IMR-90 (cell line): Measurements from ENCODE around the gene CDK10. TPM values are rescaled to one million over a fixed set of nuclear protein-coding genes. Genes with fewer than 3 reads are reported as not detected.

Source experiments
- ATAC-seq: fragments of 200-7000 bp; cut with Tn5 transposase; 2 replicates; pipeline ENCODE4 v1.9.1; 2020; ENCODE audit warnings: low read depth, mild to moderate bottlenecking, moderate library complexity
- BruUV-seq: library from RNA; stranded (reverse); fragments of 400-500 nt; replicated peaks from 2 replicates; lab custom pipeline; 2021; lab: Mats Ljungman, UMichigan
- CTCF ChIA-PET: fragments of 300-600 bp; formaldehyde crosslinking; extraction: SDS; loops from one replicate; lab custom pipeline; 2021; ENCODE audit warnings: antibody characterized with exemption; lab: Yijun Ruan, JAX
- POLR2A ChIA-PET: fragments of 300-600 bp; sonication (Branson Sonifier 250); formaldehyde crosslinking; loops from one replicate; lab custom pipeline; 2022; ENCODE audit warnings: antibody characterized with exemption; ENCODE audit not compliant: unreplicated experiment; lab: Charles Lee
- DNase-seq: peaks from one replicate; pipeline ENCODE4 v3.0.0; 2013
- H2AFZ ChIP-seq: replicated peaks from 2 replicates; pipeline ENCODE3; 2013; ENCODE audit warnings: low read length, mild to moderate bottlenecking; ENCODE audit not compliant: poor library complexity
- H2AK5ac ChIP-seq: 2 replicates; pipeline ENCODE4 v1.6.1; 2013; ENCODE audit warnings: low read depth, low read length, inconsistent platforms
- H2AK9ac ChIP-seq: replicated peaks from 2 replicates; pipeline ENCODE3; 2013; ENCODE audit warnings: mild to moderate bottlenecking, low read depth, low read length, moderate library complexity; ENCODE audit not compliant: poor library complexity
- H2BK120ac ChIP-seq: 2 replicates; pipeline ENCODE4 v1.6.1; 2013; ENCODE audit warnings: low read depth, low read length, inconsistent platforms
- H2BK15ac ChIP-seq: 3 replicates; pipeline ENCODE4 v1.6.1; 2013; ENCODE audit warnings: low read depth, low read length, inconsistent platforms
- H2BK20ac ChIP-seq: 2 replicates; pipeline ENCODE4 v1.6.1; 2013; ENCODE audit warnings: low read depth, mild to moderate bottlenecking, inconsistent platforms, low read length, moderate library complexity
- H2BK5ac ChIP-seq: 2 replicates; pipeline ENCODE4 v1.6.1; 2013; ENCODE audit warnings: mild to moderate bottlenecking, low read depth, low read length, inconsistent platforms; ENCODE audit not compliant: poor library complexity, severe bottlenecking
- H3K14ac ChIP-seq: replicated peaks from 2 replicates; pipeline ENCODE4 v1.6.1; 2013; ENCODE audit warnings: low read depth, low read length, inconsistent platforms
- H3K18ac ChIP-seq: 2 replicates; pipeline ENCODE4 v1.6.1; 2013; ENCODE audit warnings: low read depth, low read length, control low read depth
- H3K23ac ChIP-seq: 2 replicates; pipeline ENCODE4 v1.6.1; 2013; ENCODE audit warnings: low read depth, low read length, inconsistent platforms
- H3K27ac ChIP-seq: 2 replicates; pipeline ENCODE4 v1.5.1; 2013; ENCODE audit warnings: mild to moderate bottlenecking, control low read depth, low read length; ENCODE audit not compliant: insufficient read depth
- H3K27me3 ChIP-seq: 2 replicates; pipeline ENCODE4 v1.6.1; 2013; ENCODE audit warnings: low read length; ENCODE audit not compliant: control insufficient read depth, insufficient read depth
- H3K36me3 ChIP-seq: 2 replicates; pipeline ENCODE4 v1.6.1; 2013; ENCODE audit warnings: low read length, mixed read lengths; ENCODE audit not compliant: control insufficient read depth, insufficient read depth
- H3K4ac ChIP-seq: 2 replicates; pipeline ENCODE4 v1.6.1; 2013; ENCODE audit warnings: low read depth, low read length, inconsistent platforms
- H3K4me1 ChIP-seq: 2 replicates; pipeline ENCODE4 v1.6.1; 2013; ENCODE audit warnings: low read length, mixed read lengths; ENCODE audit not compliant: control insufficient read depth, insufficient read depth
- H3K4me2 ChIP-seq: 2 replicates; pipeline ENCODE4 v1.6.1; 2013; ENCODE audit warnings: low read depth, mild to moderate bottlenecking, control low read depth, low read length, moderate library complexity
- H3K4me3 ChIP-seq: 2 replicates; pipeline ENCODE4 v1.5.1; 2013; ENCODE audit warnings: low read depth, mild to moderate bottlenecking, control low read depth, low read length, moderate library complexity; ENCODE audit not compliant: insufficient read depth
- H3K56ac ChIP-seq: 2 replicates; pipeline ENCODE4 v1.6.1; 2013; ENCODE audit warnings: low read length, inconsistent platforms; ENCODE audit not compliant: insufficient read depth; ENCODE audit errors: extremely low read depth
- H3K79me1 ChIP-seq, 2 experiments: 2 replicates each; pipeline ENCODE4 v1.6.1; 2013; ENCODE audit warnings: low read length in 2 of 2, inconsistent platforms in 1 of 2, low read depth in 1 of 2
- H3K9ac ChIP-seq: 2 replicates; pipeline ENCODE4 v1.6.1; 2013; ENCODE audit warnings: low read depth, low read length, control low read depth
- H3K9me1 ChIP-seq: 2 replicates; pipeline ENCODE4 v1.6.1; 2013; ENCODE audit warnings: low read length, inconsistent platforms; ENCODE audit not compliant: insufficient read depth
- H3K9me3 ChIP-seq: 2 replicates; pipeline ENCODE4 v1.6.1; 2013; ENCODE audit warnings: low read length; ENCODE audit not compliant: control insufficient read depth, insufficient read depth
- H4K20me1 ChIP-seq: 2 replicates; pipeline ENCODE4 v1.6.1; 2013; ENCODE audit warnings: low read length, inconsistent platforms; ENCODE audit not compliant: insufficient read depth
- H4K5ac ChIP-seq: 2 replicates; pipeline ENCODE4 v1.6.1; 2013; ENCODE audit warnings: mild to moderate bottlenecking, low read depth, low read length, control low read depth
- H4K8ac ChIP-seq, 2 experiments: 2 replicates each; pipeline ENCODE4 v1.6.1; 2013; ENCODE audit warnings: low read depth in 2 of 2, low read length in 2 of 2, control low read depth in 1 of 2, inconsistent platforms in 1 of 2
- H4K91ac ChIP-seq: 2 replicates; pipeline ENCODE4 v1.6.1; 2013; ENCODE audit warnings: low read depth, low read length, inconsistent platforms; ENCODE audit not compliant: insufficient read depth
- BHLHE40 ChIP-seq: fragments of 150-350 bp; IDR thresholded peaks from 2 replicates; pipeline ENCODE4 v1.6.1; 2016; ENCODE audit warnings: mild to moderate bottlenecking, low read depth, low read length
- CEBPB ChIP-seq: IDR thresholded peaks from 2 replicates; pipeline ENCODE4 v1.6.1; 2012; ENCODE audit warnings: low read depth, low read length, improper control_type of control experiment
- CHD1 ChIP-seq: IDR thresholded peaks from 2 replicates; pipeline ENCODE4 v1.6.1; 2012; ENCODE audit warnings: low read depth, low read length, improper control_type of control experiment
- FOS ChIP-seq: fragments of 150-350 bp; IDR thresholded peaks from 2 replicates; pipeline ENCODE4 v1.6.1; 2016; ENCODE audit warnings: low read depth, low read length
- MAFK ChIP-seq: IDR thresholded peaks from 2 replicates; pipeline ENCODE4 v1.6.1; 2012; ENCODE audit warnings: low read depth, low read length, improper control_type of control experiment
- MAZ ChIP-seq: IDR thresholded peaks from 2 replicates; pipeline ENCODE4 v1.6.1; 2012; ENCODE audit warnings: low read depth, mild to moderate bottlenecking, low read length, improper control_type of control experiment, moderate library complexity, borderline replicate concordance
- MXI1 ChIP-seq: IDR thresholded peaks from 2 replicates; pipeline ENCODE4 v1.6.1; 2012; ENCODE audit warnings: low read depth, mild to moderate bottlenecking, low read length, moderate library complexity, borderline replicate concordance
- NFE2L2 ChIP-seq: fragments of 150-350 bp; IDR thresholded peaks from 2 replicates; pipeline ENCODE4 v1.6.1; 2016; ENCODE audit warnings: low read depth, mild to moderate bottlenecking, low read length
- POLR2A ChIP-seq: IDR thresholded peaks from 2 replicates; pipeline ENCODE4 v1.6.1; 2012; ENCODE audit warnings: mild to moderate bottlenecking, low read depth, low read length
- RAD21 ChIP-seq: IDR thresholded peaks from 2 replicates; pipeline ENCODE4 v1.6.1; 2012; ENCODE audit warnings: low read length, improper control_type of control experiment
- RCOR1 ChIP-seq: IDR thresholded peaks from 2 replicates; pipeline ENCODE4 v1.6.1; 2012; ENCODE audit warnings: mild to moderate bottlenecking, low read length, improper control_type of control experiment; ENCODE audit not compliant: insufficient replicate concordance
- RFX5 ChIP-seq: IDR thresholded peaks from 2 replicates; pipeline ENCODE4 v1.8.0; 2012; ENCODE audit warnings: low read depth, mild to moderate bottlenecking, low read length, moderate library complexity
- SMC3 ChIP-seq: fragments of 150-350 bp; IDR thresholded peaks from 2 replicates; pipeline ENCODE4 v1.6.1; 2016; ENCODE audit warnings: low read depth, mild to moderate bottlenecking, antibody characterized with exemption, low read length, moderate library complexity
- WGBS, 2 experiments: methylation state at CpG; one replicate each; pipeline versions ENCODE4 v1.1.5 to v1.1.7; 2013; ENCODE audit warnings: missing lambda C conversion rate in 2 of 2; ENCODE audit not compliant: insufficient read length in 1 of 2; ENCODE audit errors: extremely low coverage in 2 of 2; 5-methylcytosine and 5-hydroxymethylcytosine counted together
- dilution Hi-C: fragments of 300-500 bp; cut with HindIII; formaldehyde crosslinking; loops from one replicate; pipeline ENCODE4 v1.14.3; 2018; ENCODE audit warnings: low sequenced_read_pairs; ENCODE audit not compliant: unreplicated experiment
- in situ Hi-C: fragments of 300-500 bp; cut with MboI; formaldehyde crosslinking; loops from 3 replicates; pipeline ENCODE4 v1.14.3; 2019; ENCODE audit warnings: low sequenced_read_pairs, inconsistent platforms, mixed read lengths
- intact Hi-C: fragments of 100-400 bp; cut with micrococcal nuclease; formaldehyde crosslinking; loops from 2 replicates; pipeline ENCODE4 v1.10.0; 2022
- polyA plus RNA-seq, 3 experiments: library from polyadenylated mRNA; depleted of rRNA; stranded (reverse); fragments of >200 nt; gene quantifications; 2 replicates each; pipeline ENCODE4 v1.2.3, GENCODE V29; 2012; ENCODE audit warnings: low replicate concordance in 1 of 3
- total RNA-seq: library from RNA; depleted of rRNA; stranded (reverse); fragments of >200 nt; gene quantifications from 2 replicates; pipeline ENCODE4 v1.2.3, GENCODE V29; 2012
- TF ChIP-seq, protein P1 (sequence below): fragments of 150-350 bp; IDR thresholded peaks from 2 replicates; pipeline ENCODE4 v1.6.1; 2017; ENCODE audit warnings: mild to moderate bottlenecking, antibody characterized with exemption, low read length, low read depth
- TF ChIP-seq, protein P2 (sequence below): conservative IDR thresholded peaks from 2 replicates; pipeline ENCODE4 v1.5.1; 2012; ENCODE audit warnings: mild to moderate bottlenecking, low read depth, low read length, improper control_type of control experiment

CDK10 gene
- total and polyA plus RNA-seq, 2 of the 4 experiments (the other 2 are of a cell fraction) = 19.5 to 61.8 TPM

DNA sequence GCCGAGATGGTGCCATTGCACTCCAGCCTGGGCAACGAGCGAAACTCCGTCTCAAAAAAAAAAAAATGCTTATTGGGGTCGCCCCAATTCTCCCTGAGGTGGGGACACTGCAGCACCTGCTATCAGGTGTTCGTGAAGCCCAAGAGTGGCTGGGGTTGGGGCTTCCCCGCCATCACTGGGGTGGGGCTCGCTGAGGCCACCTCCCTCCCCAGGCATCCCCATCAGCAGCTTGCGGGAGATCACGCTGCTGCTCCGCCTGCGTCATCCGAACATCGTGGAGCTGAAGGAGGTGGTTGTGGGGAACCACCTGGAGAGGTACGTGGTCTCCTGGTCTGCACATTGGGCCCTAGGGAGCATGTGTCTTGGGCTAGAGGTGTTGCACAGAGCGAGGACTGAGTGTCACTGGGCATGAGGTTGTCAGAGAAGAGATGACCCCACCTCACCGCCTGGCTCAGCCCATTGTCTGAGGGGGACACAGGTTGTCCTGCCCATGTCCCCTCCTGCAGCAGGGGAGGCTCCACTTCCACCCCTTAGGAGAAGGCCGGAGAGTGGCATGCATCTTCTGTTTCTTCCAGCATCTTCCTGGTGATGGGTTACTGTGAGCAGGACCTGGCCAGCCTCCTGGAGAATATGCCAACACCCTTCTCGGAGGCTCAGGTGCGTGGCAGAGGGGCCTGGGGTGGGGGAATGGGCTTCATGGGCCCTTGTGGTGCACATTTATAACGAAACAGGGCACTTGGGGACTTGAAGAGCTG, 4.9 kb downstream of the CDK10 start:
- Histone ChIP-seq H3K23ac (no peak overlapping the region), H2BK20ac (no peak overlapping the region), H3K56ac (no peak overlapping the region), H2BK15ac (no peak overlapping the region), H4K20me1 (peaks cover 9% of the 10 kb centered on the region), H3K27me3 (no peaks in the 10 kb centered on the region), H2BK5ac (no peak overlapping the region), H3K79me1 (peaks cover 28 to 36% of the 10 kb centered on the region in 2 experiments), H4K91ac (no peak overlapping the region), H3K14ac (no peak overlapping the region), H2AK5ac (no peak overlapping the region; the same call in 1 of the 2 replicates), H4K5ac (no peak overlapping the region), H2BK120ac (no peak overlapping the region), H3K9me1 (peaks cover 6% of the 10 kb centered on the region; the same call in 1 of the 2 replicates), H3K18ac (no peak overlapping the region), H3K4me1 (peaks cover 3% of the 10 kb centered on the region), H3K36me3 (peaks cover 47% of the 10 kb centered on the region), H4K8ac (no peak overlapping the region), H3K9me3 (no peaks in the 10 kb centered on the region), H3K4me2 (no peak overlapping the region), H3K27ac (no peak overlapping the region), H3K9ac (no peak overlapping the region), H3K4me3 (no peak overlapping the region), H2AFZ (no peak overlapping the region), H3K4ac (no peak overlapping the region), H2AK9ac (no peak overlapping the region)
- intact Hi-C loops (no loop called here), in situ Hi-C loops (no loop called here), dilution Hi-C loops (no loop called here)
- DNase-seq (no peak), ATAC-seq (no peak)
- WGBS, 2 experiments = 100% methylated on average over 2 of the region's 21 CpGs; no CpG with 5 or more reads in 1 of the 2 experiments
- CTCF ChIA-PET = no interaction called here
- POLR2A ChIA-PET = no interaction called here
- TF ChIP-seq FOS (no peak), BHLHE40 (no peak), CEBPB (no peak), MAZ (no peak), MAFK (no peak), RFX5 (no peak), NFE2L2 (no peak), POLR2A (no peak), SMC3 (no peak), RAD21 (no peak), MXI1 (no peak), RCOR1 (no peak), CHD1 (no peak)
- TF ChIP-seq, protein P1, sequence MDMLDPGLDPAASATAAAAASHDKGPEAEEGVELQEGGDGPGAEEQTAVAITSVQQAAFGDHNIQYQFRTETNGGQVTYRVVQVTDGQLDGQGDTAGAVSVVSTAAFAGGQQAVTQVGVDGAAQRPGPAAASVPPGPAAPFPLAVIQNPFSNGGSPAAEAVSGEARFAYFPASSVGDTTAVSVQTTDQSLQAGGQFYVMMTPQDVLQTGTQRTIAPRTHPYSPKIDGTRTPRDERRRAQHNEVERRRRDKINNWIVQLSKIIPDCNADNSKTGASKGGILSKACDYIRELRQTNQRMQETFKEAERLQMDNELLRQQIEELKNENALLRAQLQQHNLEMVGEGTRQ = no peak
- TF ChIP-seq, protein P2, sequence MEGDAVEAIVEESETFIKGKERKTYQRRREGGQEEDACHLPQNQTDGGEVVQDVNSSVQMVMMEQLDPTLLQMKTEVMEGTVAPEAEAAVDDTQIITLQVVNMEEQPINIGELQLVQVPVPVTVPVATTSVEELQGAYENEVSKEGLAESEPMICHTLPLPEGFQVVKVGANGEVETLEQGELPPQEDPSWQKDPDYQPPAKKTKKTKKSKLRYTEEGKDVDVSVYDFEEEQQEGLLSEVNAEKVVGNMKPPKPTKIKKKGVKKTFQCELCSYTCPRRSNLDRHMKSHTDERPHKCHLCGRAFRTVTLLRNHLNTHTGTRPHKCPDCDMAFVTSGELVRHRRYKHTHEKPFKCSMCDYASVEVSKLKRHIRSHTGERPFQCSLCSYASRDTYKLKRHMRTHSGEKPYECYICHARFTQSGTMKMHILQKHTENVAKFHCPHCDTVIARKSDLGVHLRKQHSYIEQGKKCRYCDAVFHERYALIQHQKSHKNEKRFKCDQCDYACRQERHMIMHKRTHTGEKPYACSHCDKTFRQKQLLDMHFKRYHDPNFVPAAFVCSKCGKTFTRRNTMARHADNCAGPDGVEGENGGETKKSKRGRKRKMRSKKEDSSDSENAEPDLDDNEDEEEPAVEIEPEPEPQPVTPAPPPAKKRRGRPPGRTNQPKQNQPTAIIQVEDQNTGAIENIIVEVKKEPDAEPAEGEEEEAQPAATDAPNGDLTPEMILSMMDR = no peak
- BruUV-seq = no TSS peak
